DOHH2 (cell line): ENCODE results near the gene MSRB3.

ENCODE experiments used
- H3F3A ChIP-seq: fragments of 200-600 bp; sonication (generic), shearing (Covaris generic); 2 replicates; pipeline ENCODE4 v1.6.0; 2016; ENCODE audit warnings: antibody characterized with exemption, mild to moderate bottlenecking; ENCODE audit not compliant: control insufficient read depth, insufficient read depth
- H3K27ac ChIP-seq: fragments of 200-600 bp; sonication (generic); 2 replicates; pipeline ENCODE4 v1.5.1; 2014; ENCODE audit warnings: low read depth, mild to moderate bottlenecking, low read length, moderate library complexity
- H3K27me3 ChIP-seq: fragments of 200-600 bp; sonication (generic); 2 replicates; pipeline ENCODE4 v1.6.1; 2014; ENCODE audit warnings: mild to moderate bottlenecking, low read length, mixed read lengths; ENCODE audit not compliant: control insufficient read depth
- H3K36me3 ChIP-seq: fragments of 200-600 bp; sonication (generic); 2 replicates; pipeline ENCODE4 v1.6.1; 2014; ENCODE audit warnings: mild to moderate bottlenecking, low read length, moderate library complexity, mixed read lengths; ENCODE audit not compliant: control insufficient read depth
- H3K4me1 ChIP-seq: fragments of 200-600 bp; sonication (generic); 2 replicates; pipeline ENCODE4 v1.6.1; 2014; ENCODE audit warnings: mild to moderate bottlenecking, low read length, mixed read lengths; ENCODE audit not compliant: control insufficient read depth
- H3K4me2 ChIP-seq: fragments of 200-600 bp; sonication (generic); 2 replicates; pipeline ENCODE4 v1.6.0; 2014; ENCODE audit warnings: mild to moderate bottlenecking, low read length, moderate library complexity
- H3K4me3 ChIP-seq: fragments of 200-600 bp; sonication (generic); 2 replicates; pipeline ENCODE4 v1.5.1; 2014; ENCODE audit warnings: mild to moderate bottlenecking, low read length, mixed read lengths
- H3K79me2 ChIP-seq: fragments of 200-600 bp; sonication (generic); 2 replicates; pipeline ENCODE4 v1.6.1; 2014; ENCODE audit warnings: mild to moderate bottlenecking, low read length, mixed read lengths; ENCODE audit not compliant: control insufficient read depth
- H3K9me2 ChIP-seq: fragments of 200-600 bp; sonication (generic); replicated peaks from 2 replicates; pipeline ENCODE4 v1.6.1; 2014; ENCODE audit warnings: mild to moderate bottlenecking, low read length, mixed read lengths; ENCODE audit not compliant: control insufficient read depth
- H3K9me3 ChIP-seq: fragments of 200-600 bp; sonication (generic); 2 replicates; pipeline ENCODE4 v1.6.1; 2014; ENCODE audit warnings: antibody characterized with exemption, low read length, mixed read lengths; ENCODE audit not compliant: control insufficient read depth, insufficient read depth
- H4K20me1 ChIP-seq: fragments of 200-600 bp; sonication (generic); 2 replicates; pipeline ENCODE4 v1.6.0; 2014; ENCODE audit warnings: low read depth, mild to moderate bottlenecking, antibody characterized with exemption, low read length, moderate library complexity; ENCODE audit not compliant: control insufficient read depth, insufficient read depth
- EZH2phosphoT487 ChIP-seq: fragments of 200-600 bp; sonication (generic); IDR thresholded peaks from 2 replicates; pipeline ENCODE4 v1.6.1; 2017; ENCODE audit warnings: borderline replicate concordance, mild to moderate bottlenecking, antibody characterized with exemption, low read length, moderate library complexity, mixed read lengths
- TF ChIP-seq, protein P1 (sequence below): fragments of 200-600 bp; sonication (generic); IDR thresholded peaks from one replicate; pipeline ENCODE4 v1.5.1; 2014; ENCODE audit warnings: antibody characterized with exemption, mild to moderate bottlenecking, low read depth, low read length; ENCODE audit not compliant: poor library complexity, severe bottlenecking

MSRB3 gene

DNA sequence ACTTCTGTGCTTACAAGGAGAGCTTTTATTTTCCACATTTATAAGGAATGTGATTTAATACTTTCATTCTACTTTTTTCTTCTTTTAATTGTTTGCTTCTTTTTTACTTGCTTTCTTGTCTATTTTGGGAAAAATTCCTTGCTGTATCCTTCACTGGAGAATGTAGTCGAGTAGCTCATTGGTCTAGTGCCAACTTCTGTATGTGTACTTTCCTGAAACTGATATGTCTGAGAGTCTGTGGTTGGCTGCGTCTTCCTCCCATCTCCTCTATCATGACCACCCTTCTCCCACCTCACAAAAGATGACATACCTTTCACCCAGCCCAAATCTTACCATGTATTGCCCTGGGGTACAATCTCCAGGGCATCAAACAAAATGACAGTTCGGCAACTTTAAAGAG lies 51.8 kb downstream of the MSRB3 start:
- H3K9me3 ChIP-seq, result no peaks in the 10 kb centered on the region
- no peaks in the 10 kb centered on the region for H3K79me2 ChIP-seq
- H4K20me1 ChIP-seq, result no peaks in the 10 kb centered on the region
- H3K27me3 ChIP-seq, result 0 out of 2 replicates have a peak, but pooled peaks cover 3% of the 10 kb centered on the region
- no peaks in the 10 kb centered on the region for H3F3A ChIP-seq
- H3K27ac ChIP-seq, result no peak overlapping the region
- no peak for TF ChIP-seq EZH2phosphoT487
- TF ChIP-seq, protein P1, sequence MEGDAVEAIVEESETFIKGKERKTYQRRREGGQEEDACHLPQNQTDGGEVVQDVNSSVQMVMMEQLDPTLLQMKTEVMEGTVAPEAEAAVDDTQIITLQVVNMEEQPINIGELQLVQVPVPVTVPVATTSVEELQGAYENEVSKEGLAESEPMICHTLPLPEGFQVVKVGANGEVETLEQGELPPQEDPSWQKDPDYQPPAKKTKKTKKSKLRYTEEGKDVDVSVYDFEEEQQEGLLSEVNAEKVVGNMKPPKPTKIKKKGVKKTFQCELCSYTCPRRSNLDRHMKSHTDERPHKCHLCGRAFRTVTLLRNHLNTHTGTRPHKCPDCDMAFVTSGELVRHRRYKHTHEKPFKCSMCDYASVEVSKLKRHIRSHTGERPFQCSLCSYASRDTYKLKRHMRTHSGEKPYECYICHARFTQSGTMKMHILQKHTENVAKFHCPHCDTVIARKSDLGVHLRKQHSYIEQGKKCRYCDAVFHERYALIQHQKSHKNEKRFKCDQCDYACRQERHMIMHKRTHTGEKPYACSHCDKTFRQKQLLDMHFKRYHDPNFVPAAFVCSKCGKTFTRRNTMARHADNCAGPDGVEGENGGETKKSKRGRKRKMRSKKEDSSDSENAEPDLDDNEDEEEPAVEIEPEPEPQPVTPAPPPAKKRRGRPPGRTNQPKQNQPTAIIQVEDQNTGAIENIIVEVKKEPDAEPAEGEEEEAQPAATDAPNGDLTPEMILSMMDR, result no peak
- no peak overlapping the region for H3K4me3 ChIP-seq
- no peaks in the 10 kb centered on the region for H3K4me1 ChIP-seq
- no peaks in the 10 kb centered on the region for H3K9me2 ChIP-seq
- no peaks in the 10 kb centered on the region for H3K36me3 ChIP-seq
- no peak overlapping the region for H3K4me2 ChIP-seq

DNA sequence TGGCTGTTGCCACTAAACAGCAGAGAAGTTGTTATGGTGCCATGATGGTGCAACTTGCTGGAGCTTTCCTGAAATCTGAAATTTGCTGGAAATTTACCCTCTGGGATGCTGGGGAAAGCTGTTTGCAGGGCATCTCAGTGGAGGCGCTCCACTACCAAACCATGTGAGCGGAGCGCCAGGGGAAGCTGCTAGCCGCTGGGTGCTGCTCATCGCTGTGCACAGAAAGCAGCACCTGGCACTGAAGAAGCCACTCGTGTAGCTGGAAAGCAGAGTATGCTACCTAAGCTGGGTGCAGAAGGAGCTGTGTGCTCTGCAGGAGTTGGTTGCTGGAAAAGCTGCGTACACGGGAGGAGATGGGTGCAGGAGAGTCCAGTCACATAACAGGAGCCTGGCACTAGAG lies 53.0 kb downstream of the MSRB3 start:
- Histone ChIP-seq H3F3A (no peaks in the 10 kb centered on the region), H3K4me2 (no peak overlapping the region), H3K4me3 (no peak overlapping the region), H3K27me3 (0 out of 2 replicates have a peak, but pooled peaks cover 3% of the 10 kb centered on the region), H3K27ac (no peak overlapping the region), H3K9me2 (no peaks in the 10 kb centered on the region), H3K36me3 (no peaks in the 10 kb centered on the region), H3K9me3 (no peaks in the 10 kb centered on the region), H3K4me1 (no peaks in the 10 kb centered on the region), H4K20me1 (no peaks in the 10 kb centered on the region), H3K79me2 (no peaks in the 10 kb centered on the region)
- TF ChIP-seq, protein P1, result no peak
- TF ChIP-seq EZH2phosphoT487, result no peak

- H3K36me3 ChIP-seq, result no peaks in the 10 kb centered on the region
- no peak for TF ChIP-seq EZH2phosphoT487
- TF ChIP-seq, protein P1, result no peak
- H3K27ac ChIP-seq, result no peak overlapping the region
- no peaks in the 10 kb centered on the region for H3K9me3 ChIP-seq
- no peaks in the 10 kb centered on the region for H3K4me1 ChIP-seq
- H3K79me2 ChIP-seq, result no peaks in the 10 kb centered on the region
- no peak overlapping the region for H3K4me2 ChIP-seq
- no peaks in the 10 kb centered on the region for H3F3A ChIP-seq
- H3K4me3 ChIP-seq, result no peak overlapping the region
- H3K9me2 ChIP-seq, result no peaks in the 10 kb centered on the region
- no peaks in the 10 kb centered on the region for H4K20me1 ChIP-seq
- H3K27me3 ChIP-seq, result no peaks in the 10 kb centered on the region
Measured at GRCh38 chr12:65333649-65334048, 55.2 kb downstream of the MSRB3 start.
